H1 (cell line): ENCODE results near the gene NDUFB2.

ENCODE experiments used
- CTCF ChIP-seq, 3 experiments: IDR thresholded peaks; 1 replicate in 2 of 3; 2 replicates in 1 of 3; pipeline versions ENCODE4 v1.5.1 to v1.6.1; 2011; ENCODE audit warnings: low read length in 3 of 3, mild to moderate bottlenecking in 3 of 3, inconsistent platforms in 2 of 3, low read depth in 1 of 3, moderate library complexity in 1 of 3; ENCODE audit not compliant: insufficient read depth in 1 of 3; ENCODE audit errors: control extremely low read depth in 1 of 3
- HDAC6 ChIP-seq: IDR thresholded peaks from one replicate; pipeline ENCODE4 v1.7.1; 2012; ENCODE audit warnings: low read depth, mild to moderate bottlenecking, inconsistent platforms, low read length, moderate library complexity
- JUND ChIP-seq: IDR thresholded peaks from 2 replicates; pipeline ENCODE4 v1.6.1; 2011; ENCODE audit warnings: mild to moderate bottlenecking, improper control_type of control experiment, low read length
- KDM1A ChIP-seq: fragments of 200-600, 300-600 bp; sonication (generic); IDR thresholded peaks from 2 replicates; pipeline ENCODE4 v1.7.1; 2016; ENCODE audit warnings: mild to moderate bottlenecking, low read length, borderline replicate concordance

GRCh38 chr7:140744005-140744404 lies 47.5 kb downstream of the NDUFB2 start:
- TF ChIP-seq CTCF (IDR thresholded peaks at IDR 0.05; ENCODE audit: control extremely low read depth in 1 of 3, insufficient read depth in 1 of 3, low read depth in 1 of 3, low read length in 3 of 3): no peak
- no peak for TF ChIP-seq JUND
- TF ChIP-seq KDM1A: no peak
- no peak for TF ChIP-seq HDAC6
